OCI-LY7 (cell line): ENCODE results near the gene ADAMTSL2. TPM values are rescaled to one million over a fixed set of nuclear protein-coding genes. Genes with fewer than 3 reads are reported as not detected.

Experiments used
- BruUV-seq: library from RNA; stranded (reverse); fragments of 400-500 nt; replicated peaks from 2 replicates; lab custom pipeline; 2021; lab: Mats Ljungman, UMichigan
- CTCF ChIA-PET: fragments of 300-600 bp; sonication (Branson Sonifier 250); formaldehyde crosslinking; loops from one replicate; lab custom pipeline; 2022; ENCODE audit warnings: antibody characterized with exemption; ENCODE audit not compliant: unreplicated experiment; lab: Charles Lee
- POLR2A ChIA-PET: fragments of 300-600 bp; sonication (Branson Sonifier 250); formaldehyde crosslinking; loops from one replicate; lab custom pipeline; 2022; ENCODE audit warnings: antibody characterized with exemption; lab: Charles Lee
- DNase-seq: peaks from one replicate; pipeline ENCODE4 v3.0.0-alpha.2; 2015; ENCODE audit warnings: low spot score
- H2AFZ ChIP-seq: fragments of 200-600 bp; sonication (generic), shearing (Covaris generic); 2 replicates; pipeline ENCODE4 v1.6.1; 2014; ENCODE audit warnings: mild to moderate bottlenecking, antibody characterized with exemption, low read length, moderate library complexity
- H3K27ac ChIP-seq: fragments of 200-600 bp; sonication (generic); 2 replicates; pipeline ENCODE4 v1.5.1; 2014; ENCODE audit warnings: mixed run types, low read depth, mild to moderate bottlenecking, moderate library complexity, low read length, inconsistent platforms; ENCODE audit not compliant: poor library complexity, severe bottlenecking
- H3K36me3 ChIP-seq: fragments of 200-600 bp; sonication (generic); 2 replicates; pipeline ENCODE4 v1.6.1; 2014; ENCODE audit warnings: mild to moderate bottlenecking, antibody characterized with exemption, low read length, moderate library complexity, mixed read lengths; ENCODE audit not compliant: insufficient read depth
- H3K4me1 ChIP-seq: fragments of 200-600 bp; sonication (generic); 2 replicates; pipeline ENCODE4 v1.5.1; 2014; ENCODE audit warnings: mild to moderate bottlenecking, low read length; ENCODE audit not compliant: insufficient read depth, poor library complexity, severe bottlenecking
- H3K4me2 ChIP-seq: fragments of 200-600 bp; sonication (generic); 2 replicates; pipeline ENCODE4 v1.6.1; 2014; ENCODE audit warnings: mild to moderate bottlenecking, low read length
- H3K4me3 ChIP-seq: fragments of 200-600 bp; sonication (generic); 2 replicates; pipeline ENCODE4 v1.5.1; 2014; ENCODE audit warnings: mild to moderate bottlenecking, low read depth, low read length; ENCODE audit not compliant: poor library complexity, severe bottlenecking
- H3K79me2 ChIP-seq: fragments of 200-600 bp; sonication (generic); 2 replicates; pipeline ENCODE4 v1.6.1; 2016; ENCODE audit warnings: low read depth, mild to moderate bottlenecking, low read length, moderate library complexity, mixed read lengths; ENCODE audit not compliant: insufficient read depth
- H3K9me2 ChIP-seq: fragments of 200-600 bp; sonication (generic); 2 replicates; pipeline ENCODE4 v1.6.1; 2016; ENCODE audit warnings: mild to moderate bottlenecking, low read length, mixed read lengths; ENCODE audit not compliant: insufficient read depth
- H3K9me3 ChIP-seq: fragments of 200-600 bp; sonication (generic); 2 replicates; pipeline ENCODE4 v1.6.1; 2014; ENCODE audit warnings: mild to moderate bottlenecking, mixed run types, low read length, mixed read lengths
- H4K20me1 ChIP-seq: fragments of 200-600 bp; sonication (generic); 2 replicates; pipeline ENCODE4 v1.6.1; 2014; ENCODE audit warnings: mild to moderate bottlenecking, antibody characterized with exemption, low read length, moderate library complexity, mixed read lengths; ENCODE audit not compliant: insufficient read depth
- CTCF ChIP-seq: fragments of 200-600 bp; sonication (generic); conservative IDR thresholded peaks from 2 replicates; pipeline ENCODE4 v1.5.1; 2014; ENCODE audit warnings: mild to moderate bottlenecking, antibody characterized with exemption, low read length, moderate library complexity, mixed read lengths
- EZH2phosphoT487 ChIP-seq: fragments of 200-600 bp; sonication (generic); IDR thresholded peaks from 2 replicates; pipeline ENCODE4 v1.6.1; 2018; ENCODE audit warnings: low read depth, borderline replicate concordance, mild to moderate bottlenecking, mixed run types, antibody characterized with exemption, low read length, moderate library complexity, mixed read lengths
- intact Hi-C: fragments of 100-400 bp; cut with micrococcal nuclease; formaldehyde crosslinking; loops from one replicate; pipeline ENCODE4 v1.10.0; 2022; ENCODE audit not compliant: unreplicated experiment
- total RNA-seq, 2 experiments: library from RNA; depleted of rRNA in 1 of 2; stranded (reverse); fragments of >200 nt in 1 of 2; shearing (Covaris generic) in 1 of 2; gene quantifications; 2 replicates each; pipeline ENCODE4 v1.2.3, GENCODE V29; 2014 to 2022

Gene ADAMTSL2
- total RNA-seq, 2 experiments from 2014 or later, result 0.88 TPM; not detected in 1

DNA sequence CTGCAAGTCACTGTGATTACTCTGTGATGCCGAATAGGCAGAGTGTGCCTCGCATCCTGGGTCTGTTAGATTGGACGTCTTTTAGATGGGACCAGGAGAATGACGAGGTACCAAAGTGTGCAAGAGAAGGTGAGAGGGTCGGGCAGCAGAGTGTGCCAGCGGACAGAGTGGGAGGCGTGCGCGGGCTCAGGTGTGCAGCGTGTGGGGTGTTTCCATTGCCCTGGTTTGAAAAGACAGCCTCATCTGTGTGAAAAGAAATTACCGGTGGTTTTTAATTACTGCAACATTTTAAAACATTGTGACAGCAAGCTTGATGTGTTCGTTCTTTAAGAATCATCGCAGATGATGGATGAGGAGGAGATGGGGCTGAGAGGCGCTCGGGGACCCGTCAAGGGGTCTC is 78.9 kb downstream of the ADAMTSL2 start:
- H3K9me2 ChIP-seq, result no peaks in the 10 kb centered on the region
- intact Hi-C loops, result no loop called here
- BruUV-seq, result no TSS peak

DNA sequence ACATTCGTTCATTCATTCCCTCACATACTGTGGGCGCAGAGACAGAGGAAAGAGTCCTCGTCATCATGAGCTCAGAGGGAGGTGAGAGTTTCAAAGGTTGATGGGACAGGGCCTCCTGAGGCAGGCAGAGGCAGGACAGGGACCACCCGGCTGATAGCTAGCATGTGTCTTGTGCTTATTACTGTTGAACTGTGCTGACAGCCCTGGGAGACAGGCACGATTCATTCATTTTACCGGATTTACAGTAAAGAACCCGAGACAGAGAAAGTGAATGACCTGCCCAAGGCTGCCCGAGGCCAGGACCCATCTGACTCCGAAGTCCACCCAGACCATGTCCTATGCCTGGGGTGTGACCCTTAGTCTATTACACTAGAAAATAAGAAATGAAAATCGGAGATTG is 79.6 kb downstream of the ADAMTSL2 start:
- Histone ChIP-seq H3K4me1 (no peaks in the 10 kb centered on the region), H3K27ac (no peak overlapping the region), H2AFZ (no peak overlapping the region), H3K9me2 (no peaks in the 10 kb centered on the region), H3K79me2 (no peaks in the 10 kb centered on the region), H4K20me1 (no peaks in the 10 kb centered on the region), H3K4me3 (no peak overlapping the region), H3K9me3 (no peaks in the 10 kb centered on the region), H3K4me2 (no peak overlapping the region), H3K36me3 (no peaks in the 10 kb centered on the region)
- POLR2A ChIA-PET, result interaction anchor here (0.7 kb wide), 1 partner anchor 30 kb away, joined by 3 read pairs; no protein-coding TSS in a partner anchor
- no peak for DNase-seq
- BruUV-seq, result no TSS peak
- TF ChIP-seq EZH2phosphoT487 (no peak), CTCF (no peak)
- intact Hi-C loops, result no loop called here
- CTCF ChIA-PET, result no interaction called here

More for the DNA sequence above, 78.9 kb downstream of the ADAMTSL2 start:
- ChIA-PET CTCF (no interaction called here), POLR2A (interaction anchor here (0.7 kb wide), 1 partner anchor 30 kb away, joined by 3 read pairs; no protein-coding TSS in a partner anchor)
- H2AFZ ChIP-seq, result no peak overlapping the region
- no peaks in the 10 kb centered on the region for H3K36me3 ChIP-seq
- no peaks in the 10 kb centered on the region for H3K4me1 ChIP-seq
- no peaks in the 10 kb centered on the region for H3K79me2 ChIP-seq
- no peak overlapping the region for H3K27ac ChIP-seq
- H3K4me3 ChIP-seq, result no peak overlapping the region
- no peaks in the 10 kb centered on the region for H3K9me3 ChIP-seq
- no peak overlapping the region for H3K4me2 ChIP-seq
- TF ChIP-seq CTCF (no peak), EZH2phosphoT487 (no peak)
- H4K20me1 ChIP-seq, result no peaks in the 10 kb centered on the region
- no peak for DNase-seq

- Histone ChIP-seq H3K27ac (no peak overlapping the region), H3K79me2 (no peaks in the 10 kb centered on the region), H3K9me2 (no peaks in the 10 kb centered on the region), H2AFZ (no peak overlapping the region), H4K20me1 (no peaks in the 10 kb centered on the region), H3K4me2 (no peak overlapping the region), H3K36me3 (no peaks in the 10 kb centered on the region), H3K4me1 (peaks cover 5% of the 10 kb centered on the region), H3K4me3 (no peak overlapping the region), H3K9me3 (no peaks in the 10 kb centered on the region)
- ChIA-PET POLR2A (no interaction called here), CTCF (no interaction called here)
- DNase-seq, result no peak
- TF ChIP-seq CTCF (no peak), EZH2phosphoT487 (no peak)
- no TSS peak for BruUV-seq
- intact Hi-C loops, result no loop called here
Observed at GRCh38 chr9:133614678-133615077, 80.2 kb downstream of the ADAMTSL2 start.
